Gastrocnemius medialis (tissue), 4 donors: ENCODE results near the gene HK1.

Experiments used
- CTCF ChIP-seq, 5 experiments: fragments of 450-650 bp in 3 of 5; fragments of 200-600 bp in 2 of 5; sonication (generic) in 2 of 5; IDR thresholded peaks in 4 of 5; conservative IDR thresholded peaks in 1 of 5; 1 replicate in 4 of 5; 2 replicates in 1 of 5; pipeline ENCODE4 v1.5.1; 2016 to 2019; ENCODE audit warnings: antibody characterized with exemption in 5 of 5, mild to moderate bottlenecking in 3 of 5, moderate library complexity in 3 of 5
- POLR2A ChIP-seq, 2 donors: fragments of 450-650 bp; IDR thresholded peaks; one replicate each; pipeline ENCODE4 v1.6.1; 2017; ENCODE audit warnings: antibody characterized with exemption in 2 of 2, mild to moderate bottlenecking in 2 of 2, moderate library complexity in 2 of 2

- no peak for TF ChIP-seq CTCF (IDR thresholded peaks at IDR 0.05 in 4 of 5, conservative IDR thresholded peaks at IDR 0.05 in 1 of 5)
- no peak for TF ChIP-seq POLR2A (IDR thresholded peaks at IDR 0.05)
Observed at GRCh38 chr10:69230128-69230527, 48.2 kb upstream of the HK1 start.
